SK-N-SH treated with all-trans-retinoic acid at 6 μM for 48 hours (cell line): Measurements from ENCODE around the gene IL1R2.

Source experiments
- ARNTL ChIP-seq: fragments of 450-650 bp; formaldehyde crosslinking; IDR thresholded peaks from 2 replicates; pipeline ENCODE4 v1.5.0; 2020; ENCODE audit warnings: low read depth, mild to moderate bottlenecking, moderate library complexity, borderline replicate concordance
- CSDC2 ChIP-seq: fragments of 250-450 bp; sonication (Bioruptor Pico); IDR thresholded peaks from 2 replicates; pipeline ENCODE4 v1.5.0; 2020; ENCODE audit warnings: mild to moderate bottlenecking, moderate library complexity
- OSR1 ChIP-seq: fragments of 250-450 bp; sonication (Bioruptor Pico); IDR thresholded peaks from 2 replicates; pipeline ENCODE4 v1.8.0; 2022; ENCODE audit warnings: moderate library complexity, mild to moderate bottlenecking, inconsistent platforms
- PPARA ChIP-seq: fragments of 250-450 bp; sonication (Bioruptor Pico); IDR thresholded peaks from 2 replicates; pipeline ENCODE4 v1.5.0; 2020; ENCODE audit warnings: mild to moderate bottlenecking, borderline replicate concordance
- RARB ChIP-seq: fragments of 250-450 bp; sonication (Bioruptor Pico); IDR thresholded peaks from 2 replicates; pipeline ENCODE4 v1.8.0; 2021; ENCODE audit warnings: mild to moderate bottlenecking, moderate library complexity
- TF ChIP-seq, protein P1 (sequence below): fragments of 250-450 bp; sonication (Bioruptor Pico); IDR thresholded peaks from 2 replicates; pipeline ENCODE4 v1.8.0; 2021; ENCODE audit warnings: low read depth, mild to moderate bottlenecking, moderate library complexity, borderline replicate concordance

DNA sequence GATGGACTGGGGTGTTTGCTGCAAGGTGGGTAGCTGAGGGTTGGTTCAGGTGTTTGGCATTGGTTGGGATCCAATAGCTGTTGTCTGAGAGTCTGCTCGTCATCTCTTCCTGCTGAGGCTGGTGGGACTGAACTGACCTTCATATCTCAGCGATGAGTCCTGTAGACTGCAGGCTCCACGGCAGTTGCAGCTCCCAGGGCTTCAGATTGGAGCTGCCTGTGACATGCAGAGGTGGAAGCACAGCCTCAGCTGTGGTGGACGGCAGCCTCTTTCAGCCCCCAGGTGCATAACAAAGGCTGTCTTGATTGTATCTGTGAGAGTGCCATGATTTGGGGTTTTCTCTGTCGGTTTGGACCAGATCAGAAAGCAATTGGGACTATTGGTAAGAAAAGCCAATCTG lies 3.9 kb upstream of the IL1R2 start:
- TF ChIP-seq, protein P1, sequence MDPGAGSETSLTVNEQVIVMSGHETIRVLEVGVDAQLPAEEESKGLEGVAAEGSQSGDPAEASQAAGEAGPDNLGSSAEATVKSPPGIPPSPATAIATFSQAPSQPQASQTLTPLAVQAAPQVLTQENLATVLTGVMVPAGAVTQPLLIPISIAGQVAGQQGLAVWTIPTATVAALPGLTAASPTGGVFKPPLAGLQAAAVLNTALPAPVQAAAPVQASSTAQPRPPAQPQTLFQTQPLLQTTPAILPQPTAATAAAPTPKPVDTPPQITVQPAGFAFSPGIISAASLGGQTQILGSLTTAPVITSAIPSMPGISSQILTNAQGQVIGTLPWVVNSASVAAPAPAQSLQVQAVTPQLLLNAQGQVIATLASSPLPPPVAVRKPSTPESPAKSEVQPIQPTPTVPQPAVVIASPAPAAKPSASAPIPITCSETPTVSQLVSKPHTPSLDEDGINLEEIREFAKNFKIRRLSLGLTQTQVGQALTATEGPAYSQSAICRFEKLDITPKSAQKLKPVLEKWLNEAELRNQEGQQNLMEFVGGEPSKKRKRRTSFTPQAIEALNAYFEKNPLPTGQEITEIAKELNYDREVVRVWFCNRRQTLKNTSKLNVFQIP, result no peak
- TF ChIP-seq PPARA (CRISPR knock-in tag) (no peak), CSDC2 (CRISPR knock-in tag) (no peak), ARNTL (no peak), RARB (no peak), OSR1 (CRISPR knock-in tag) (no peak)
